GM12878 (cell line): Measurements from ENCODE around the gene RNASE12. TPM values are rescaled to one million over a fixed set of nuclear protein-coding genes. Genes with fewer than 3 reads are reported as not detected.

Experiments used
- ASH2L ChIP-seq: fragments of 300-600, 200-600 bp; sonication (generic); IDR thresholded peaks from 2 replicates; pipeline ENCODE4 v1.6.1; 2017; ENCODE audit warnings: low read depth, mild to moderate bottlenecking, borderline replicate concordance
- CBFB ChIP-seq: IDR thresholded peaks from 2 replicates; pipeline ENCODE4 v1.6.1; 2016; ENCODE audit warnings: antibody characterized with exemption, low read depth
- CBX5 ChIP-seq: sonication (generic); IDR thresholded peaks from 2 replicates; pipeline ENCODE4 v1.6.1; 2016; ENCODE audit warnings: low read depth, moderate library complexity, mild to moderate bottlenecking, inconsistent platforms
- CHD1 ChIP-seq: IDR thresholded peaks from 2 replicates; pipeline ENCODE4 v1.6.1; 2012; ENCODE audit warnings: low read depth, low read length, improper control_type of control experiment
- CREB1 ChIP-seq: IDR thresholded peaks from 2 replicates; pipeline ENCODE4 v1.6.1; 2012; ENCODE audit warnings: low read depth, mild to moderate bottlenecking, inconsistent platforms
- CREM ChIP-seq: IDR thresholded peaks from 2 replicates; pipeline ENCODE4 v1.6.1; 2014; ENCODE audit warnings: antibody characterized with exemption, low read depth
- FOS ChIP-seq: IDR thresholded peaks from 3 replicates; pipeline ENCODE4 v1.6.1; 2011; ENCODE audit warnings: borderline replicate concordance; ENCODE audit not compliant: insufficient read length; ENCODE audit errors: extremely low read depth
- GATAD2B ChIP-seq: fragments of 450-650 bp; conservative IDR thresholded peaks from 2 replicates; pipeline ENCODE4 v1.6.1; 2017; ENCODE audit warnings: low read depth, mild to moderate bottlenecking, moderate library complexity
- IKZF1 ChIP-seq: fragments of 450-650 bp; conservative IDR thresholded peaks from 2 replicates; pipeline ENCODE4 v1.6.1; 2017; ENCODE audit warnings: antibody characterized with exemption, mild to moderate bottlenecking
- IKZF2 ChIP-seq, 2 experiments: fragments of 450-650 bp; IDR thresholded peaks; 2 replicates each; pipeline ENCODE4 v1.6.1; 2017; ENCODE audit warnings: mild to moderate bottlenecking in 2 of 2, moderate library complexity in 2 of 2
- JUNB ChIP-seq: IDR thresholded peaks from 2 replicates; pipeline ENCODE4 v1.6.1; 2016; ENCODE audit warnings: antibody characterized with exemption, mild to moderate bottlenecking
- MEF2A ChIP-seq: IDR thresholded peaks from 2 replicates; pipeline ENCODE4 v1.6.1; 2011; ENCODE audit warnings: low read depth, mild to moderate bottlenecking, low read length, moderate library complexity; ENCODE audit not compliant: insufficient read depth
- MTA2 ChIP-seq: fragments of 450-650 bp; IDR thresholded peaks from 2 replicates; pipeline ENCODE4 v1.6.1; 2016; ENCODE audit warnings: low read depth, mild to moderate bottlenecking, moderate library complexity
- MYC ChIP-seq: IDR thresholded peaks from 2 replicates; pipeline ENCODE4 v1.6.1; 2011; ENCODE audit warnings: mild to moderate bottlenecking, low read length, moderate library complexity, inconsistent platforms; ENCODE audit not compliant: insufficient read depth, insufficient replicate concordance, insufficient read length, severe bottlenecking
- NBN ChIP-seq: fragments of 450-650 bp; IDR thresholded peaks from 2 replicates; pipeline ENCODE4 v1.6.1; 2016
- NFYB ChIP-seq: IDR thresholded peaks from 2 replicates; pipeline ENCODE4 v1.6.1; 2011; ENCODE audit warnings: low read depth, mild to moderate bottlenecking, low read length, improper control_type of control experiment, moderate library complexity; ENCODE audit not compliant: insufficient read depth
- NR2C1 ChIP-seq: fragments of 450-650 bp; IDR thresholded peaks from 2 replicates; pipeline ENCODE4 v1.6.1; 2017; ENCODE audit warnings: antibody characterized with exemption, mild to moderate bottlenecking, moderate library complexity
- PAX5 ChIP-seq: IDR thresholded peaks from 2 replicates; pipeline ENCODE4 v1.6.1; 2011; ENCODE audit warnings: low read depth, low read length, borderline replicate concordance
- PAX8 ChIP-seq: fragments of 450-650 bp; IDR thresholded peaks from 2 replicates; pipeline ENCODE4 v1.6.1; 2017; ENCODE audit warnings: mild to moderate bottlenecking, moderate library complexity
- POLR2AphosphoS2 ChIP-seq: IDR thresholded peaks from 2 replicates; pipeline ENCODE4 v1.6.1; 2011; ENCODE audit warnings: low read depth, mild to moderate bottlenecking, low read length, improper control_type of control experiment, moderate library complexity
- RAD51 ChIP-seq: fragments of 450-650 bp; IDR thresholded peaks from 2 replicates; pipeline ENCODE4 v1.6.1; 2016; ENCODE audit warnings: moderate library complexity, mild to moderate bottlenecking, inconsistent platforms
- RCOR1 ChIP-seq: conservative IDR thresholded peaks from 2 replicates; pipeline ENCODE4 v1.6.1; 2012; ENCODE audit warnings: low read depth, low read length, improper control_type of control experiment
- RELA ChIP-seq: fragments of 450-650 bp; IDR thresholded peaks from 2 replicates; pipeline ENCODE4 v1.8.0; 2014; ENCODE audit warnings: borderline replicate concordance; ENCODE audit not compliant: partially characterized antibody
- RFX5 ChIP-seq: IDR thresholded peaks from 2 replicates; pipeline ENCODE4 v1.6.1; 2011; ENCODE audit warnings: low read depth, low read length, improper control_type of control experiment
- STAT3 ChIP-seq: IDR thresholded peaks from 2 replicates; pipeline ENCODE4 v1.6.1; 2011; ENCODE audit warnings: low read depth, low read length, improper control_type of control experiment
- SUPT20H ChIP-seq: IDR thresholded peaks from 2 replicates; pipeline ENCODE4 v1.6.1; 2011; ENCODE audit warnings: low read depth, mild to moderate bottlenecking, low read length, moderate library complexity, borderline replicate concordance; ENCODE audit not compliant: control insufficient read depth
- ZNF274 ChIP-seq: IDR thresholded peaks from one replicate; pipeline ENCODE4 v1.8.0; 2011; ENCODE audit not compliant: insufficient read length, insufficient read depth
- ZNF384 ChIP-seq: IDR thresholded peaks from 2 replicates; pipeline ENCODE4 v1.6.1; 2012; ENCODE audit warnings: low read depth, mild to moderate bottlenecking, low read length, improper control_type of control experiment, borderline replicate concordance
- ZZZ3 ChIP-seq: IDR thresholded peaks from 2 replicates; pipeline ENCODE4 v1.6.1; 2011; ENCODE audit warnings: low read depth; ENCODE audit not compliant: control insufficient read depth, insufficient read length
- polyA plus RNA-seq, 11 experiments: library from polyadenylated mRNA; depleted of rRNA in 4 of 11; unstranded in 6 of 11; stranded (reverse) in 5 of 11; fragments of >200 nt; fragmentation: Nextera tagmentation in 4 of 11; fragmentation: Illumina TruSeq in 1 of 11; extraction: Ambion mirVana in 4 of 11; extraction: Trizol in 1 of 11; gene quantifications; 1 replicate in 1 of 11; 2 replicates in 10 of 11; pipeline versions ENCODE4 v1.2.1 to v1.2.3, GENCODE V29; 2011 to 2016; ENCODE audit warnings: inconsistent platforms in 2 of 11, missing spikeins in 2 of 11, low read depth in 1 of 11
- total RNA-seq, 4 experiments: library from RNA; depleted of rRNA in 3 of 4; stranded (reverse); fragments of >200 nt in 3 of 4; fragmentation: Illumina TruSeq in 1 of 4; extraction: Trizol in 1 of 4; gene quantifications; 2 replicates each; pipeline versions ENCODE4 v1.2.1 to v1.2.3, GENCODE V29; 2013 to 2021
- TF ChIP-seq, protein P1 (sequence below): IDR thresholded peaks from 2 replicates; pipeline ENCODE4 v1.6.1; 2012; ENCODE audit warnings: low read length, inconsistent platforms
- TF ChIP-seq, protein P2 (sequence below): fragments of 450-650 bp; IDR thresholded peaks from 2 replicates; pipeline ENCODE4 v1.6.1; 2016; ENCODE audit warnings: mild to moderate bottlenecking

RNASE12 gene
- total and polyA plus RNA-seq, 10 of the 15 experiments (the other 5 are each of a cell fraction or from before 2014, with no cell fraction given): not detected

DNA sequence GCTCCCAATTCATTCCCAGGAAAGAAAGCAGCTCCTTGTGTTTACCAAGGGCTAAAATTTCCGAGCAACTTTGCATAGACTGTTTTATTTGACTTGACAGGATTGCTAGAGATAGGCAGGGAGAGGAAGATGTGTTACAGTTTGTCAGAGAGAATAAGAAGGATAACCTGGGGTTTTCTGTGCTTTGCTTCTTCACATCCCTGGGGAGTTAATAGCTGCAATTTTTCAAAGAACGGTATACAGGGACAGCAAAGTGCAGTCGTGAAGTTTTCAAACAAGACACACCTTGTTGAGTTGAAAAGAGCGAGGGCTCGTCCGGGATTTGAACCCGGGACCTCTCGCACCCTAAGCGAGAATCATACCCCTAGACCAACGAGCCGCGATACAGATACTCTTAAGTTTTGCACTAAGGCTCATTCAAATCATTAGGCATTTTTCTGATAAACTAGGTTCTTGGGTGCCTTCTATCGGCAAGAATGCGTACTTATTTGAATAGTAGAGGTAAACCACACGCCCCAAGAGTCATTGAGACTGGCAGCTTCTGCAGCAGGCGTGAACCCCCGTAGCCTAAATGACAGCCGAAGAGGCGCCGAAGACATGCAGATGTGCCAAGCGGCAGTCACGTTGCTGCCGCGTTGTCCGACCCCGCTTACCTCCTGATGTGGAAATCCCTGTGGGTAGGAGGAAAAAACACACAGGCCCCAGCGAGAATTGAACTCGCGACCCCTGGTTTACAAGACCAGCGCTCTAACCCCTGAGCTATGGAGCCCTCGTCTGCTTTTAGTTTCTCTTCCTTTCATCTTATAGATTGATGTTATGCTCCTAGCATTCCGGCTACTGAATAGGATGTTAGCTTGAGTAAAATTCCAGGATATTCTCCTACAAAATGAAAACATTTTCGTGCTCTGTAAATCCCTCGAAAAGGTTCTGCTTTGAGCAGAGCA lies 22.2 kb upstream of the RNASE12 start (continued):
- TF ChIP-seq MTA2 (no peak; the same call in 1 of the 2 replicates), POLR2AphosphoS2 (no peak), IKZF2 (IDR thresholded peaks at IDR 0.05) (peak; percentile 38 to 70; a peak in 3 of 4 replicates), CHD1 (no peak), STAT3 (no peak; the same call in 1 of the 2 replicates), CBX5 (peak; percentile 88), CBFB (peak; percentile 77), MEF2A (0 out of 2 replicates have a peak, but pooled peaks have one; percentile 6), NBN (peak; percentile 96), ASH2L (no peak; the same call in 1 of the 2 replicates), RCOR1 (no peak), ZNF274 (no peak), CREB1 (peak; percentile 27; the same call in 1 of the 2 replicates), IKZF1 (peak; percentile 73; the same call in 1 of the 2 replicates), ZNF384 (no peak), SUPT20H (no peak), RFX5 (no peak), NFYB (no peak), CREM (0 out of 2 replicates have a peak, but pooled peaks have one; percentile 35), PAX5 (no peak), RAD51 (no peak), PAX8 (no peak), GATAD2B (no peak), FOS (no peak), RELA (peak; percentile 53), MYC (no peak), ZZZ3 (no peak), NR2C1 (no peak), JUNB (no peak)
- TF ChIP-seq, protein P1, sequence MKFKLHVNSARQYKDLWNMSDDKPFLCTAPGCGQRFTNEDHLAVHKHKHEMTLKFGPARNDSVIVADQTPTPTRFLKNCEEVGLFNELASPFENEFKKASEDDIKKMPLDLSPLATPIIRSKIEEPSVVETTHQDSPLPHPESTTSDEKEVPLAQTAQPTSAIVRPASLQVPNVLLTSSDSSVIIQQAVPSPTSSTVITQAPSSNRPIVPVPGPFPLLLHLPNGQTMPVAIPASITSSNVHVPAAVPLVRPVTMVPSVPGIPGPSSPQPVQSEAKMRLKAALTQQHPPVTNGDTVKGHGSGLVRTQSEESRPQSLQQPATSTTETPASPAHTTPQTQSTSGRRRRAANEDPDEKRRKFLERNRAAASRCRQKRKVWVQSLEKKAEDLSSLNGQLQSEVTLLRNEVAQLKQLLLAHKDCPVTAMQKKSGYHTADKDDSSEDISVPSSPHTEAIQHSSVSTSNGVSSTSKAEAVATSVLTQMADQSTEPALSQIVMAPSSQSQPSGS: no peak; the same call in 1 of the 2 replicates
- TF ChIP-seq, protein P2, sequence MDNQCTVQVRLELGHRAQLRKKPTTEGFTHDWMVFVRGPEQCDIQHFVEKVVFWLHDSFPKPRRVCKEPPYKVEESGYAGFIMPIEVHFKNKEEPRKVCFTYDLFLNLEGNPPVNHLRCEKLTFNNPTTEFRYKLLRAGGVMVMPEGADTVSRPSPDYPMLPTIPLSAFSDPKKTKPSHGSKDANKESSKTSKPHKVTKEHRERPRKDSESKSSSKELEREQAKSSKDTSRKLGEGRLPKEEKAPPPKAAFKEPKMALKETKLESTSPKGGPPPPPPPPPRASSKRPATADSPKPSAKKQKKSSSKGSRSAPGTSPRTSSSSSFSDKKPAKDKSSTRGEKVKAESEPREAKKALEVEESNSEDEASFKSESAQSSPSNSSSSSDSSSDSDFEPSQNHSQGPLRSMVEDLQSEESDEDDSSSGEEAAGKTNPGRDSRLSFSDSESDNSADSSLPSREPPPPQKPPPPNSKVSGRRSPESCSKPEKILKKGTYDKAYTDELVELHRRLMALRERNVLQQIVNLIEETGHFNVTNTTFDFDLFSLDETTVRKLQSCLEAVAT: peak; percentile 84
